HL-60 (cell line): ENCODE measurements around the gene COL16A1.

ENCODE experiments used
- CTCF ChIP-seq: IDR thresholded peaks from one replicate; pipeline ENCODE4 v1.5.1; 2011; ENCODE audit warnings: low read length, control low read depth, inconsistent platforms; ENCODE audit not compliant: insufficient read depth
- GABPA ChIP-seq: IDR thresholded peaks from 2 replicates; pipeline ENCODE4 v1.6.1; 2012; ENCODE audit warnings: low read depth
- POLR2AphosphoS5 ChIP-seq: IDR thresholded peaks from 2 replicates; pipeline ENCODE4 v1.6.1; 2012; ENCODE audit warnings: low read depth
- REST ChIP-seq: IDR thresholded peaks from 2 replicates; pipeline ENCODE4 v1.6.1; 2012; ENCODE audit warnings: low read depth; ENCODE audit not compliant: insufficient replicate concordance
- SPI1 ChIP-seq: IDR thresholded peaks from 2 replicates; pipeline ENCODE4 v1.6.1; 2012; ENCODE audit warnings: low read depth, mild to moderate bottlenecking, borderline replicate concordance

- TF ChIP-seq SPI1: no peak
- TF ChIP-seq REST: no peak
- no peak for TF ChIP-seq CTCF
- TF ChIP-seq POLR2AphosphoS5: no peak
- no peak for TF ChIP-seq GABPA
Measured at GRCh38 chr1:31669433-31669785, 34.4 kb downstream of the COL16A1 start.
